BLaER1 (cell line): Measurements from ENCODE around the gene DCBLD1.
A peak's percentile ranks its signal among the peaks of the same experiment; 100 is the strongest.

Experiments used
- H3K27ac ChIP-seq: shearing (Covaris generic); formaldehyde crosslinking; 2 replicates; pipeline ENCODE4 v1.8.1; 2022
- H3K27me3 ChIP-seq: shearing (Covaris generic); formaldehyde crosslinking; 2 replicates; pipeline ENCODE4 v1.8.1; 2022
- H3K36me3 ChIP-seq: shearing (Covaris generic); formaldehyde crosslinking; 2 replicates; pipeline ENCODE4 v1.8.1; 2022
- H3K4me1 ChIP-seq: shearing (Covaris generic); formaldehyde crosslinking; 2 replicates; pipeline ENCODE4 v1.8.1; 2022
- H3K4me2 ChIP-seq: shearing (Covaris generic); formaldehyde crosslinking; 2 replicates; pipeline ENCODE4 v1.8.1; 2022
- H3K4me3 ChIP-seq: shearing (Covaris generic); formaldehyde crosslinking; 2 replicates; pipeline ENCODE4 v1.8.1; 2022
- H3K9ac ChIP-seq: shearing (Covaris generic); formaldehyde crosslinking; 2 replicates; pipeline ENCODE4 v1.8.1; 2022
- H3K9me3 ChIP-seq: shearing (Covaris generic); formaldehyde crosslinking; 2 replicates; pipeline ENCODE4 v1.8.1; 2022
- H4K20me1 ChIP-seq: shearing (Covaris generic); formaldehyde crosslinking; 2 replicates; pipeline ENCODE4 v1.8.1; 2022
- Cebpa-rat ChIP-seq: shearing (Covaris generic); IDR thresholded peaks from 2 replicates; pipeline ENCODE4 v1.8.1; 2022

The DCBLD1 gene

DNA sequence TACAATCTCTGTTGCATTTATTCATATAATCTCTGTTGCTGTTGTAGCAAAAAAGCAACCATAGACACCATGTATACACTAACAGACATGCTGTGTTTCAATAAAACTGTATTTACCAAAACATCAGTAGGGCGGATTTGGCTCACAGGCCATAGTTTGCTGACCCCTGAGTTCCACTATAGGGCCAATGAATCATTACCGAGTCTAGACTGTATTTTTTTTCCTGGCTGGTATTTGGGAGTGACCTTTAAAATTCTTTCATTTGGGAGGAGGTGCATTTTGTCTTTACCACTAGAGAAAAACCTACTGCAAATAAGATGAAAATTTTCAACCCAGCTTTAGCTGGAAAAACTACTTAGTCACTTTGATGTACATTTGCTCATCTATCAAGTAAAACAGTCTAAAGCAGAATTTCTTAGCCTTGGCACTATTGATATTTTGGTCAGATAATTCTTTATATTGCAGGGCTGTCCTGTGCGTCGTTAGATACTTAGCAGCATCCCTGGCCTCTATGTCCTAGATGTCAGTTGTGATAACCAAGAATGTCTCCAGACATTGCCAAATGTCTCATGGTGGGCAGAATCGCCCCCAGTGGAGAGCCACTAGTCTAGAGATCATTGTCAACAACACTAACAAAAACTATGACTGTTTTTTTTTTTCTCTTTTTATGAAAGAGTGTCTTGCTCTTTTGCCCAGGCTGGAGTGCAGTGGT lies 39.5 kb downstream of the DCBLD1 start:
- Histone ChIP-seq H4K20me1 (no peaks in the 10 kb centered on the region), H3K4me3 (no peak overlapping the region), H3K4me2 (no peak overlapping the region), H3K27me3 (no peaks in the 10 kb centered on the region), H3K36me3 (no peaks in the 10 kb centered on the region), H3K4me1 (no peaks in the 10 kb centered on the region), H3K9me3 (no peaks in the 10 kb centered on the region), H3K27ac (no peak overlapping the region), H3K9ac (no peak overlapping the region)
- TF ChIP-seq Cebpa-rat: no peak

DNA sequence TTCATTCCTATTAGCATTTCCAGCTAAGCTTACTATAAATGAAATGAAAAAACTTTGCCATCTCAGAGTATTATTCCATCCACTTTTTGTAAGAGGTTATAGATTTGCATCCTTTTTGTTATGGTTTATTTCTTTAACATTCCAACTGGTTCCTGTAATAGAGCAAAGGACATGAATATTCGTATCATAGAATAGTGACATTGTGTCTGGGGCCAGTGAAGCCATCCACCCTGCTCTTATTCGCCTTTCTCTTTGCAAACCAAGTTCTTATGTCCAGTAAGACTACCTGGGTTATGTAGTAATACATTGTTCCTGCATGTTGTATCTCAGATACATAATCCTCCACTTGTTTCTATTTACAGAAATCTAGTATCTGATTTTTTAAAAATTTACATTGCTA lies 43.1 kb downstream of the DCBLD1 start:
- Histone ChIP-seq H3K9me3 (no peaks in the 10 kb centered on the region), H3K27me3 (no peaks in the 10 kb centered on the region), H4K20me1 (no peaks in the 10 kb centered on the region), H3K4me1 (no peaks in the 10 kb centered on the region), H3K4me2 (no peak overlapping the region), H3K27ac (no peak overlapping the region), H3K9ac (no peak overlapping the region), H3K4me3 (no peak overlapping the region), H3K36me3 (no peaks in the 10 kb centered on the region)
- no peak for TF ChIP-seq Cebpa-rat

DNA sequence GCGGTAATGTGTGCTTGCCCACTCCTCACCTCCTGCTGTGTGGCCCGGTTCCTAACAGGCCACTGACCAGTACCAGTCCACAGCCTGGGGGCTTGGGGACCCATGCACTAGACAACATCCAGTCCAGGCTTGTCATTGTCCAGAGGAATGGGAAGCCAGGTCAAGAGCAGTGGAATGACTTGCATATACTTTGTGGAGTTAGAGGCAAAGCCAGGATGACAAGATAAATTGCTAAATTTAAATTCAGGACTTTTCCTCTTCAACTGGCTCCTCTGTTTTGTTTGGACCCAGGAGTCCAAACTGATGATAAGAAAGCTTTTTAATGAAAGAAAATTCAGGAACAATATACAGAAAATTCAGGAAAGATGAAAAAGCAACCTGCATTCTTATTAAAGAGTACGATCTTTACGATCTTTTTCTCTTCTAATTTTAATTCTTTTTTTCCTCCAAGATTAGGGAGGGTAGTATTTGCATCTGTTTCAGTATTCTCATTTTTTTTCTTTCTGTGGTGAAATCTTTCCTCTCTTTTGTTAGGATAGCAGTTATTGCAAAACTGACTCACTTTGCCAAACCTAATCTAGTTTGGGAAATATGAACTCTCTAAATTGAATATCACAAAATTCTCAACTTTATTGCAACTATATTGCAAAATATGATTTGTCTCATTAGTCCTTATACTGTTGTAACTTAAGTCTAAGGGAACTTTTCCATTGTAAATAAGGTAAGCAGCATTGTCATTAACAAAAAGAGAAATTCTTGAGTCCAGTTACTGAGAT lies 48.2 kb downstream of the DCBLD1 start:
- Histone ChIP-seq H3K4me1 (peaks cover 5% of the 10 kb centered on the region; the same call in 1 of the 2 replicates), H3K9ac (no peak overlapping the region), H3K27ac (no peak overlapping the region), H3K36me3 (no peaks in the 10 kb centered on the region), H3K4me3 (no peak overlapping the region), H3K9me3 (no peaks in the 10 kb centered on the region), H3K27me3 (no peaks in the 10 kb centered on the region), H4K20me1 (no peaks in the 10 kb centered on the region), H3K4me2 (no peak overlapping the region)
- no peak for TF ChIP-seq Cebpa-rat

DNA sequence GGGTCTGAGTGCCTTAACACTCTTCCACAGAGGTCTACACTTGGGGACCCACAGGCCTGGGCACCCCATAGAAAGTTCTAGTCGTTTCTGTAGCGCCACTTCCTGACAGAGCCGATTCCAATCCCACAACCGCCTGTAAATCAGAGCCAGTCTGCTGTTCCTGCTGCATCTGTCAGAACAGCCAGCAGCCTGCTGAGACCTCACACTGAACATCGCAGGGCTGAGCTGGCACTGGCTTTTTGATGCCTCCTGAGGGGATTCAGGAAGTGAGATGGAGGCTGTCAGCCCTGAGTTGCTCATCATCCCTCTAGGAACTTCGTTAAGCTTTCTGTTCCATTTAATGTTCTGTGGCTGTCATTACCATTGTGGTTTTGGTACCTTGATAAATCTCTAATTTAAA lies 48.9 kb downstream of the DCBLD1 start:
- H3K4me3 ChIP-seq: no peak overlapping the region
- H3K4me2 ChIP-seq: no peak overlapping the region
- H3K27me3 ChIP-seq: no peaks in the 10 kb centered on the region
- no peak overlapping the region for H3K9ac ChIP-seq
- H3K36me3 ChIP-seq: no peaks in the 10 kb centered on the region
- peaks cover 5% of the 10 kb centered on the region; the same call in 1 of the 2 replicates for H3K4me1 ChIP-seq
- TF ChIP-seq Cebpa-rat: no peak
- no peaks in the 10 kb centered on the region for H3K9me3 ChIP-seq
- no peaks in the 10 kb centered on the region for H4K20me1 ChIP-seq
- H3K27ac ChIP-seq: no peak overlapping the region

DNA sequence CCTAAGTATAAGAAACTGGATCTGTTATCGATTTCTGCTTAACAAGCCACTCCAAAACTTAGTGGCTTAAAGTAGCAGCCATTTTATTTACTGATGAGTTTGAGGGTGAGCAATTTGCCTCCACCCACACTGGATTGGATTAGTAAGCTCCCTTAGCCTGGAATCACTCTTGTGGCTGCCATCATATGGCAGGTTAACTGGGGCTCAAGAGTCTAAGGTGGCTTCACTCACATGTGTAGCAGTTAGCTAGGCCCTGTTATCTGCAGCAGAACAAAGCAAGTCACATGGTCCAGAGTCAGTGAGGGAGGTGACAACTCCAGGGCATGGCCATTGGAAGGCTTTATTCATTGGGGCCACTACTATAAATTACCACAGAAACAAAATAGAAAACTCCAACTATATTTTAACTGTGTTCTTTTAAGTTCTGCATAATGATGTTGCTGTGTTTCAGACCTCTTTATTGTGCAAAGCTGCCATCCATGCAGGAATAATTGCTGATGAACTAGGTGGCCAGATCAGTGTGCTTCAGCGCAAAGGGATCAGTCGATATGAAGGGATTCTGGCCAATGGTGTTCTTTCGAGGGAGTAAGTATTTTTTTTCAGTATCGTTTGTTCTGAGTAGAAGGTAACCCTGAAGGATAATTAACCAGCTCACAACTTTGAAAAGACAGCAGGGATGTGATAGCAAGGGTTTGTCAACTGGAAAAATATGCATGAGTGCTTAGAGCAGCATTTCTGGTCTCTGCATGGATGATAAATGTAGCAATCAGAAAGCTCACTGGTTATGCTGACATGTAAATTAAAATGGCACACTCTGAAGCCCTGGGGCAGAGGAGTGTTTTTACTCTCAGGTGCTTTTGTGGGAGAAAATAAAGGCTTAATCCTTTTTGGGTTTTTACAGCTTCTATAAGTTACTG lies 49.6 kb downstream of the DCBLD1 start:
- no peaks in the 10 kb centered on the region for H4K20me1 ChIP-seq
- H3K9ac ChIP-seq: no peak overlapping the region
- no peak overlapping the region for H3K27ac ChIP-seq
- peaks cover 5% of the 10 kb centered on the region; the same call in 1 of the 2 replicates for H3K4me1 ChIP-seq
- H3K4me2 ChIP-seq: no peak overlapping the region
- no peaks in the 10 kb centered on the region for H3K27me3 ChIP-seq
- TF ChIP-seq Cebpa-rat: no peak
- no peaks in the 10 kb centered on the region for H3K36me3 ChIP-seq
- no peaks in the 10 kb centered on the region for H3K9me3 ChIP-seq
- H3K4me3 ChIP-seq: no peak overlapping the region

DNA sequence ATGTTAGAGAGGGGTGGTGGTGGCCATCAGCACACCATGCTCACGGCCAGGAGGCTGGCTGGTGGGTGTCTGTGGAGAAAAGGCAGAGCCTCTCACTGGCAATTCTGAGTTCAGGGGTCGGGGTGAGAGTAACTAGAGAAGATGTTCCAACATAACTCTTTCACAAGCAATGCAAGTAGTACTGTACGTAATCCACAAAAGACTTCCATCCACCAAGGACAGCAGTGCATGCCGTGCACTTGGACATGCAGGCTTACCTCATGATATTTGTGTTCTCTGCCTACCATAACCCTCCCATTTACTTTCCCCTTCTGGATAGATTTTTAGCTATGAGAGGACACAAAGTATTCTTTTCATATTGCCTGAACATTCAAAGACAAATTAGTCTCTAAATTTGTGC lies 51.3 kb downstream of the DCBLD1 start:
- Histone ChIP-seq H3K4me3 (no peak overlapping the region), H3K4me2 (no peak overlapping the region), H3K27me3 (no peaks in the 10 kb centered on the region), H3K9me3 (no peaks in the 10 kb centered on the region), H3K4me1 (peaks cover 5% of the 10 kb centered on the region; the same call in 1 of the 2 replicates), H3K36me3 (no peaks in the 10 kb centered on the region), H3K27ac (no peak overlapping the region), H3K9ac (no peak overlapping the region), H4K20me1 (no peaks in the 10 kb centered on the region)
- TF ChIP-seq Cebpa-rat: no peak

DNA sequence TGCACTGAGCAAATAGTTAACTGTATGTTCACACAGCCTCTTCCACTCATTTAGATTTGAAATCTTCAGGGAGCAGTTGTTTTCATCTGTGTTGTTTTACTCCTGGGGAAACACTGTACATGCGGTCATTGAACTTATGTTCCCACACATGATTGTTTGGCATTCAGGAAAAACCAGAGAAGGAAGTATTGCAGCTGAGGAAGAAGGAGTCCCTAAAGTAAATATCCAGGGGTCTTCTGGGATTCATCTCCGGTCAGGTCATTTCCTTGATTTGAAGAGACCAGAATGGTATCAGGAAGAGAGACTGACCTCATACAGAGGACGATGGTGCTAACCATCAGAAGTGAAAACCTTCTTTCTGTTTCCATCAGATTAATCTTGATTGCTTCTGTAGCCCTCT lies 52.5 kb downstream of the DCBLD1 start:
- Histone ChIP-seq H3K4me2 (peak overlapping the region; percentile 17), H3K36me3 (no peaks in the 10 kb centered on the region), H3K9ac (no peak overlapping the region), H3K9me3 (no peaks in the 10 kb centered on the region), H3K4me3 (no peak overlapping the region), H3K4me1 (peaks cover 5% of the 10 kb centered on the region; the same call in 1 of the 2 replicates), H4K20me1 (no peaks in the 10 kb centered on the region), H3K27ac (no peak overlapping the region), H3K27me3 (no peaks in the 10 kb centered on the region)
- no peak for TF ChIP-seq Cebpa-rat

DNA sequence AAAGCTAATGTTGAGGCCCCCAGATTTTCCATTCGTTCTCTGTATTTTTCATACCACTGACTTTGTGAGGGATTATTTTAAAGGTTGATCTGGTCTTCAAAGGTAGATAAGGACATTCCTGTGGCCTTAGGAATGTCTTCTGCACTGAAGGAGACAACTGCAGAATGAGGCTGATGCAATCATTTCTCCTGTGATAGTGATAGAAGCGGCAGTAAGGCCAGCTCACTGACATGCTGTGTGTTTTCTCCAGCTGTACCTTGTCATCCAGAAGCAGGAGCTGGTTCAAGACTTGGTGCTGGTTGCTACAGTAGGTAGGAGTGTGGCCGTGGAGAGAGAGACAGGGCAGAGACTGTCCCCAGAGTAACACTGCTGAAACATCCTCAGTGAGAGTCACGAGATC lies 53.8 kb downstream of the DCBLD1 start:
- no peak overlapping the region for H3K9ac ChIP-seq
- no peak for TF ChIP-seq Cebpa-rat
- no peak overlapping the region for H3K4me2 ChIP-seq
- H3K27ac ChIP-seq: no peak overlapping the region
- no peaks in the 10 kb centered on the region for H3K9me3 ChIP-seq
- H3K4me1 ChIP-seq: peaks cover 5% of the 10 kb centered on the region; the same call in 1 of the 2 replicates
- H3K36me3 ChIP-seq: no peaks in the 10 kb centered on the region
- no peaks in the 10 kb centered on the region for H4K20me1 ChIP-seq
- H3K4me3 ChIP-seq: no peak overlapping the region
- no peaks in the 10 kb centered on the region for H3K27me3 ChIP-seq

DNA sequence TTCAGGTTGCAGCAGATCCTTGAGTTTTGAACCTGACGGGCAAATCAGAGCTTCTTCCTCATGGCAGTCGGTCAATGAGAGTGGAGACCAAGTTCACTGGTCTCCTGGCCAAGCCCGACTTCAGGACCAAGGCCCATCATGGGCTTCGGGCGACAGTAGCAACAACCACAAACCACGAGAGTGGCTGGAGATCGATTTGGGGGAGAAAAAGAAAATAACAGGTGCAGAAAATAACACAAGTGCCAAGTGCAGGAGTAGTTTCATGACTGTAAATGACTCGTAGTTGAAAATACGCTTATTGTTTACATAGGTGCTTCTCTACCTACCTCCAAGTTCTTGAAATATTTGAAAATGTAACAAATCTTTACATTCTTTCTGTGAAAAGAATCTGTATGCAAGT lies 56.1 kb downstream of the DCBLD1 start:
- Histone ChIP-seq H3K4me2 (no peak overlapping the region), H3K36me3 (no peaks in the 10 kb centered on the region), H3K4me1 (peaks cover 5% of the 10 kb centered on the region; the same call in 1 of the 2 replicates), H3K27me3 (no peaks in the 10 kb centered on the region), H3K9me3 (no peaks in the 10 kb centered on the region), H3K4me3 (no peak overlapping the region), H3K27ac (no peak overlapping the region), H4K20me1 (no peaks in the 10 kb centered on the region), H3K9ac (no peak overlapping the region)
- TF ChIP-seq Cebpa-rat: no peak
